Right forelimb (tissue), 1 donor: ENCODE results near the gene NDUFA8.

Source experiments
- DNase-seq: peaks from one replicate; pipeline ENCODE4 v3.0.0-alpha.2; 2018

NDUFA8 gene

GRCh38 chr9:122095010-122095767 lies 64.4 kb downstream of the NDUFA8 start:
- DNase-seq, result no peak
